RWPE2 (cell line): ENCODE data around the gene SIGLEC6.

Experiments
- ATAC-seq: fragments of 200-7000 bp; cut with Tn5 transposase; 3 replicates; pipeline ENCODE4 v1.9.1; 2021; ENCODE audit warnings: low read depth
- DNase-seq: peaks from one replicate; pipeline ENCODE4 v3.0.0-alpha.2; 2020; ENCODE audit warnings: low spot score
- H3K27ac ChIP-seq: fragments of 450-650 bp; 2 replicates; pipeline ENCODE4 v1.5.1; 2017; ENCODE audit warnings: mild to moderate bottlenecking; ENCODE audit not compliant: poor library complexity, severe bottlenecking
- H3K27me3 ChIP-seq: fragments of 250-450 bp; sonication (Bioruptor Pico); 2 replicates; pipeline ENCODE4 v1.5.1; 2021; ENCODE audit warnings: mild to moderate bottlenecking, moderate library complexity; ENCODE audit not compliant: insufficient read depth, poor library complexity, severe bottlenecking
- H3K36me3 ChIP-seq: fragments of 250-450 bp; sonication (Bioruptor Pico); 2 replicates; pipeline ENCODE4 v1.5.1; 2020; ENCODE audit warnings: low read depth, mild to moderate bottlenecking, moderate library complexity
- H3K4me1 ChIP-seq: fragments of 250-450 bp; sonication (Bioruptor Pico); 2 replicates; pipeline ENCODE4 v1.5.1; 2021; ENCODE audit warnings: mild to moderate bottlenecking, moderate library complexity; ENCODE audit not compliant: insufficient read depth, poor library complexity, severe bottlenecking
- H3K4me3 ChIP-seq: fragments of 250-450 bp; sonication (Bioruptor Pico); 2 replicates; pipeline ENCODE4 v1.5.1; 2021; ENCODE audit warnings: mild to moderate bottlenecking, moderate library complexity; ENCODE audit not compliant: severe bottlenecking
- H3K9me3 ChIP-seq: fragments of 250-450 bp; sonication (Bioruptor Pico); 2 replicates; pipeline ENCODE4 v1.5.1; 2021; ENCODE audit warnings: mild to moderate bottlenecking, moderate library complexity; ENCODE audit not compliant: severe bottlenecking
- TF ChIP-seq, protein P1 (sequence below): fragments of 450-650 bp; IDR thresholded peaks from one replicate; pipeline ENCODE4 v1.5.1; 2017; ENCODE audit warnings: mild to moderate bottlenecking, moderate library complexity; ENCODE audit not compliant: poor library complexity, severe bottlenecking

The SIGLEC6 gene

DNA sequence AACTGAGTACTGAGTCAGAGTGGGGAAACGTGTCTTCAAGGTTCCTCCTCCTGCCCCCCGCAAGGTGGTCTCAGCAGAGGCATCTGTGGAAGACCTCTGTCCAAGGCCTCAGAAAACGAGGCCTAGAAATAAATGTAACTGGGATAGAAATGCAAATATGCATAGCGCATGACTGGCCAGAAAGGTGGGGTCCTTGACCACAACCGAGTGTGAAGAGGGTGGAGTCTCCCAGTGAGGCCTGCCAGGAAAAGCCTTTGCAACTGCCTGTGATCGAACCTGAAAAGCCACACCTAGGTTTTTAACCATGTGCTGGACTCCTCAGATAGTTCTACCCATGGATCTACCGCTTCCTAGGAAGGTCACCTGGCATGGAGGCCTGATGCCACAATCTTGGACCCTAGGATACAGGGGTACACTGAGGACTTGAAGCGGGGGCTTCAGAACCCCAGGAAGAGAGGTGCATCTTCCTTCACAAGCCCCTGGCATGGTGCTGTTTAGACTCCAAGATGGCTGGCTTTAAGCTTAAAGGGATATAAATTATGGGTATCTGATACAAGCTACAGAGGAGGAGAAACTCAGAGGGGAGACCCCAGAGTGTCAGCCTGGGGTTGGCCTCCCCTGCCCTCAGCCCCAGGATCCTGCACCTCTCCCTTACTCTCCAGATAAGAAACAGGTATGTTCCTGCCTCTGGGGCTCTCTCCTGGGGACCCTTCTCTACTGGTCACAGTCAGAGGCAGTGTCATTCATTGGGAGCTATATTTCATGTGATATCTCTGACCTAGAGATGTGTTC lies 18.3 kb upstream of the SIGLEC6 start:
- no peaks in the 10 kb centered on the region for H3K4me1 ChIP-seq
- TF ChIP-seq, protein P1, sequence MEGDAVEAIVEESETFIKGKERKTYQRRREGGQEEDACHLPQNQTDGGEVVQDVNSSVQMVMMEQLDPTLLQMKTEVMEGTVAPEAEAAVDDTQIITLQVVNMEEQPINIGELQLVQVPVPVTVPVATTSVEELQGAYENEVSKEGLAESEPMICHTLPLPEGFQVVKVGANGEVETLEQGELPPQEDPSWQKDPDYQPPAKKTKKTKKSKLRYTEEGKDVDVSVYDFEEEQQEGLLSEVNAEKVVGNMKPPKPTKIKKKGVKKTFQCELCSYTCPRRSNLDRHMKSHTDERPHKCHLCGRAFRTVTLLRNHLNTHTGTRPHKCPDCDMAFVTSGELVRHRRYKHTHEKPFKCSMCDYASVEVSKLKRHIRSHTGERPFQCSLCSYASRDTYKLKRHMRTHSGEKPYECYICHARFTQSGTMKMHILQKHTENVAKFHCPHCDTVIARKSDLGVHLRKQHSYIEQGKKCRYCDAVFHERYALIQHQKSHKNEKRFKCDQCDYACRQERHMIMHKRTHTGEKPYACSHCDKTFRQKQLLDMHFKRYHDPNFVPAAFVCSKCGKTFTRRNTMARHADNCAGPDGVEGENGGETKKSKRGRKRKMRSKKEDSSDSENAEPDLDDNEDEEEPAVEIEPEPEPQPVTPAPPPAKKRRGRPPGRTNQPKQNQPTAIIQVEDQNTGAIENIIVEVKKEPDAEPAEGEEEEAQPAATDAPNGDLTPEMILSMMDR, result no peak

DNA sequence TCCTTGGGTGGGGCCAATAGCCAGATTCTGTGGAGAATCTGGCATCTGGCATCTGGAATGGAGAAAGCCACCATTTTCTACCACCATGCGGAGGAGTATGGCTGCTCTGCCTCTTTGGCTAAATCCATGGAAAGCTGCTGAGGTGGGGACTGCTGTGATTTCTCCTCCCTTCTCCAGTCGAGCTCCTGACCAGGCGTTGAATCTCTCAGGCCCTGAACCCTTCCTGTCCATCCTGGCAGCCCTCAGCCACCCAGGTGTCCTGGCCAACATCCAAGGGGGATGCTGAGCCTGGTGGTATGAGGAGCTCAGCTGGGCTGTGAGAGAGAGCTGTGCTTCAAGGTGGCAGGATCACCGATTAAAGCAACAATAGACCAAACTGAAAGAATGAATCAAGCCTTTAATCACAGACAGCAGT lies 17.4 kb upstream of the SIGLEC6 start:
- ATAC-seq (no peak), DNase-seq (no peak)
- Histone ChIP-seq H3K4me1 (no peaks in the 10 kb centered on the region), H3K4me3 (no peak overlapping the region), H3K9me3 (no peaks in the 10 kb centered on the region), H3K27me3 (no peaks in the 10 kb centered on the region), H3K27ac (no peak overlapping the region), H3K36me3 (no peaks in the 10 kb centered on the region)
- TF ChIP-seq, protein P1, result no peak

More for the DNA sequence above, 18.3 kb upstream of the SIGLEC6 start:
- no peak overlapping the region for H3K27ac ChIP-seq
- ATAC-seq (no peak), DNase-seq (no peak)
- H3K9me3 ChIP-seq, result no peaks in the 10 kb centered on the region
- H3K4me3 ChIP-seq, result no peak overlapping the region
- no peaks in the 10 kb centered on the region for H3K36me3 ChIP-seq
- no peaks in the 10 kb centered on the region for H3K27me3 ChIP-seq

DNA sequence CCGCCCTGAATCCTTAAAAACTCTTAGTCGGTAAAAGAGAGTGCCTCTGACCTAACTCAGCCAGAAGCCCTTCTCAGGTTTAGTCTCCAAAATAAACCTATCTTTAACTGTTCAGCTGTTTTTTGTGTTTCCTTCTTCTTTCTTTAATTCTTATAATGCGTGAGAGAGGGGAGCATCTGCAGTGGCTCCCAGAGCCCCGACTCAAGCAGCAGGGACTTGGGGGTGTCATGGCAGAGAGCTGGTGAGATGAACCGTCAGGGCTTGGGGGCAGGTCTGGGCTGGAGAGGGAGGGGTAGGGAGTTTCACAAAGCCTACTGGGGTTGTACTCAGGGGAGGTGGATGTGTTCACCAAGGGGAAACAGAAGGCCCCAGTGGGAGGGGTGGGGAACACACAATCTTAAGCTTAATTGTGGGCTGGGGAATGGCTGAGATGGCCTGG lies 16.8 kb upstream of the SIGLEC6 start:
- H3K4me1 ChIP-seq, result no peaks in the 10 kb centered on the region
- no peak for DNase-seq
- H3K9me3 ChIP-seq, result no peaks in the 10 kb centered on the region
- H3K27ac ChIP-seq, result no peak overlapping the region
- H3K27me3 ChIP-seq, result no peaks in the 10 kb centered on the region
- no peaks in the 10 kb centered on the region for H3K36me3 ChIP-seq
- no peak for ATAC-seq
- TF ChIP-seq, protein P1, result no peak
- no peak overlapping the region for H3K4me3 ChIP-seq

DNA sequence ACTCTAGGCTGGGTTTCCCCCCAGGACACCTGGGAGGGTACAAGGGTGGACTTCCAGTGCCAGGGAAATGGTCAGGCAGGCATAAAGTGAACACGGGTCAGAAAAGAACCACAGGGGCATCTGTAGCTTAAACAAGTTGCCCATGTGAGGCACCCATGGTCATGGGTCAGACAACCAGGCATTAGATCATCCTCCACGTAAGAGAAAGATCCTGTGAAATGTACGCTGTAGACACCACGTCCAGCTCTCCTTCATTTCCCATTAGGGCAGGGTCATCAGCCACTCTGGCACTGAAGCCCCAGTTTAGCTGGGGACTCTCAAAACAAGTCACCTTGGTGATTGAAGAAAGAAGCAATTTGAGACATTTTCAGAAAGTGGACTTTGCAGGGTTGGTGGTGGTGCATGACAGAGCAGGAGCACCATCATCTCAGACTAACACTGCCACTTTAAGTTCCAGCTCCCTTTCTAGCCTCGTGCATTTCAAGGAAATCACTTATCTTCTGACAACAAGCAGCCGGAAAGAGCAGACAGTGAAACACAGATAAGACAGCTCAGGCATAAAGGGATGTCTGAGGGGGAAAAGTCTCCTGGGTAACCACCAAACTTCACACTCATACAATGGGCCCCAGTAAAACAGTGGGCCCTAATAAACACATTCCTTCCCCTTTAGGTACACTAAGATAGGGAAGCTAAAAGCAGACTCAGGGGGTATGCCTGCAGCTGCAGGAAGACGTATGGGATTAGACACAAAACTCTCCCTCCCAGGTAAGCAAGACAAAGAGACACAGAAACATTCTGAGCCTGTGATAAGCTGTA lies 16.1 kb upstream of the SIGLEC6 start:
- Histone ChIP-seq H3K4me3 (no peak overlapping the region), H3K27me3 (no peaks in the 10 kb centered on the region), H3K27ac (no peak overlapping the region), H3K9me3 (no peaks in the 10 kb centered on the region), H3K36me3 (no peaks in the 10 kb centered on the region), H3K4me1 (no peaks in the 10 kb centered on the region)
- TF ChIP-seq, protein P1, result no peak
- no peak for DNase-seq
- no peak for ATAC-seq
